SK-N-SH treated with all-trans-retinoic acid at 6 μM for 48 hours (cell line): ENCODE measurements around the gene SIGLEC8.

ENCODE experiments used
- ATAC-seq: fragments of 200-7000 bp; cut with Tn5 transposase; 3 replicates; pipeline ENCODE4 v1.9.1; 2020; ENCODE audit warnings: mild to moderate bottlenecking, moderate library complexity
- ARNTL ChIP-seq: fragments of 450-650 bp; formaldehyde crosslinking; IDR thresholded peaks from 2 replicates; pipeline ENCODE4 v1.5.0; 2020; ENCODE audit warnings: low read depth, mild to moderate bottlenecking, moderate library complexity, borderline replicate concordance
- CSDC2 ChIP-seq: fragments of 250-450 bp; sonication (Bioruptor Pico); IDR thresholded peaks from 2 replicates; pipeline ENCODE4 v1.5.0; 2020; ENCODE audit warnings: mild to moderate bottlenecking, moderate library complexity
- TCF4 ChIP-seq: fragments of 250-450 bp; sonication (Bioruptor Pico); IDR thresholded peaks from 2 replicates; pipeline ENCODE4 v1.8.0; 2021; ENCODE audit warnings: mild to moderate bottlenecking, moderate library complexity, borderline replicate concordance
- ZFP30 ChIP-seq: fragments of 450-650 bp; formaldehyde crosslinking; IDR thresholded peaks from 2 replicates; pipeline ENCODE4 v1.5.0; 2022; ENCODE audit warnings: mild to moderate bottlenecking, moderate library complexity
- ZNF70 ChIP-seq: fragments of 450-650 bp; formaldehyde crosslinking; IDR thresholded peaks from 2 replicates; pipeline ENCODE4 v1.5.0; 2020; ENCODE audit warnings: mild to moderate bottlenecking, moderate library complexity
- ZNF8 ChIP-seq: fragments of 450-650 bp; formaldehyde crosslinking; IDR thresholded peaks from 2 replicates; pipeline ENCODE4 v1.5.0; 2020; ENCODE audit warnings: mild to moderate bottlenecking, moderate library complexity
- TF ChIP-seq, protein P1 (sequence below): fragments of 250-450 bp; sonication (Bioruptor Pico); IDR thresholded peaks from 2 replicates; pipeline ENCODE4 v1.8.0; 2021; ENCODE audit warnings: low read depth, mild to moderate bottlenecking, moderate library complexity, borderline replicate concordance

SIGLEC8 gene

DNA sequence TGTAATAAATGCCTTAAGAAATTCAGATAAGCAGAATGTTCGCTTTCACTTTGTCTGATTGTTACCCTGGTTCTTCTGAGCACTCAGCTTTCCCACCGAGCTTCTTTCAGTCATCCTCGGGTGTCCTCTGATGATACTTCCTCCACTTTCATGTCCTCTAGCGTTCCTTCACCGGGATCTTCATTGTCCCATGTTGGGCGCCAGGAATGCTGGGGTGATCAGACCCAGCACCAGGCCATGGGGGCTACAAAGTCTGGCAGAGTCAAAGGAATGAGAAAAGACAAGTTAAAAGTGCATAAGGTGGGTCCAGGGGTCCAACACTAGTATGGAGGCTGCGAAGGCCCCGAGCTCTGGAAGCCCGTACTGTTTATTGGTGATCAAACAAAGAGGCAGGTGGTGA, 56.1 kb downstream of the SIGLEC8 start:
- ATAC-seq, result no peak
- TF ChIP-seq ARNTL (CRISPR knock-in tag) (no peak), CSDC2 (no peak), ZFP30 (no peak), ZNF70 (CRISPR knock-in tag) (no peak), ZNF8 (CRISPR knock-in tag) (no peak), TCF4 (CRISPR knock-in tag) (no peak)
- TF ChIP-seq, protein P1, sequence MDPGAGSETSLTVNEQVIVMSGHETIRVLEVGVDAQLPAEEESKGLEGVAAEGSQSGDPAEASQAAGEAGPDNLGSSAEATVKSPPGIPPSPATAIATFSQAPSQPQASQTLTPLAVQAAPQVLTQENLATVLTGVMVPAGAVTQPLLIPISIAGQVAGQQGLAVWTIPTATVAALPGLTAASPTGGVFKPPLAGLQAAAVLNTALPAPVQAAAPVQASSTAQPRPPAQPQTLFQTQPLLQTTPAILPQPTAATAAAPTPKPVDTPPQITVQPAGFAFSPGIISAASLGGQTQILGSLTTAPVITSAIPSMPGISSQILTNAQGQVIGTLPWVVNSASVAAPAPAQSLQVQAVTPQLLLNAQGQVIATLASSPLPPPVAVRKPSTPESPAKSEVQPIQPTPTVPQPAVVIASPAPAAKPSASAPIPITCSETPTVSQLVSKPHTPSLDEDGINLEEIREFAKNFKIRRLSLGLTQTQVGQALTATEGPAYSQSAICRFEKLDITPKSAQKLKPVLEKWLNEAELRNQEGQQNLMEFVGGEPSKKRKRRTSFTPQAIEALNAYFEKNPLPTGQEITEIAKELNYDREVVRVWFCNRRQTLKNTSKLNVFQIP (CRISPR knock-in tag), result no peak
- TF ChIP-seq, all 23 proteins: peak for 0
